Right lobe of liver (tissue), 4 donors: ENCODE results near the gene SPATS2.

Experiments used
- CTCF ChIP-seq, 4 donors: fragments of 200-600 bp in 3 of 4; fragments of 450-650 bp in 1 of 4; IDR thresholded peaks; one replicate each; pipeline versions ENCODE4 v1.5.1 to v1.8.0; 2016 to 2022; ENCODE audit warnings: antibody characterized with exemption in 4 of 4, mild to moderate bottlenecking in 2 of 4
- POLR2A ChIP-seq: fragments of 450-650 bp; IDR thresholded peaks from one replicate; pipeline ENCODE4 v1.6.1; 2017; ENCODE audit warnings: antibody characterized with exemption, mild to moderate bottlenecking
- donor health status: DM: no; HTN: no; CAD: no.
- donor health status: DM: no; HTN: no; CAD: no.
- donor health status: DM: no; HTN: yes; CAD: no.

GRCh38 chr12:49359671-49360070 is 7.6 kb upstream of the SPATS2 start:
- TF ChIP-seq POLR2A (no peak), CTCF (IDR thresholded peaks at IDR 0.05) (no peak)
